Testis (tissue), 3 donors: ENCODE results near the gene ATAD5. TPM values are rescaled to one million over a fixed set of nuclear protein-coding genes. Genes with fewer than 3 reads are reported as not detected.
"Not testable (repeated sequence)": the region's sequence is repeated elsewhere in the genome, so short reads cannot be mapped to it uniquely, and the experiment has no call there.

Source experiments
- DNase-seq: peaks from one replicate; pipeline ENCODE4 v3.0.0-alpha.2; 2019
- H3K27ac ChIP-seq, 2 donors: fragments of 200-600 bp; sonication (generic); one replicate each; pipeline ENCODE4 v1.5.1; 2019
- H3K27me3 ChIP-seq: fragments of 200-600 bp; sonication (generic); one replicate; pipeline ENCODE4 v1.5.1; 2019
- H3K36me3 ChIP-seq: fragments of 200-600 bp; sonication (generic); one replicate; pipeline ENCODE4 v1.5.1; 2017; ENCODE audit warnings: low read depth; ENCODE audit errors: missing control alignments
- H3K4me1 ChIP-seq: fragments of 200-600 bp; sonication (generic); one replicate; pipeline ENCODE4 v1.5.1; 2019
- H3K4me3 ChIP-seq, 2 donors: fragments of 200-600 bp; sonication (generic); one replicate each; pipeline ENCODE4 v1.5.1; 2017 to 2019
- H3K9me3 ChIP-seq: fragments of 200-600 bp; sonication (generic); one replicate; pipeline ENCODE4 v1.5.1; 2017
- POLR2A ChIP-seq: fragments of 450-650 bp; IDR thresholded peaks from one replicate; pipeline ENCODE4 v1.6.1; 2017; ENCODE audit warnings: antibody characterized with exemption, mild to moderate bottlenecking, moderate library complexity
- WGBS, 2 donors: methylation state at CpG; one replicate each; pipeline ENCODE4 v1.1.5; 2018; 5-methylcytosine and 5-hydroxymethylcytosine counted together
- intact Hi-C: fragments of 100-400 bp; cut with DNase I; formaldehyde crosslinking; loops from one replicate; pipeline ENCODE4 v1.15.1; 2023; ENCODE audit warnings: low total_unique reads
- polyA plus RNA-seq: library from polyadenylated mRNA; stranded (reverse); fragments of 350-450 nt; fragmentation: Illumina TruSeq; extraction: RNeasy Lipid Tissue Mini Kit (QIAGEN cat#74804); gene quantifications from one replicate; pipeline ENCODE4 v1.2.3, GENCODE V29; 2014; ENCODE audit warnings: low read depth, low replicate concordance; ENCODE audit not compliant: insufficient read depth
- total RNA-seq, 2 donors: library from RNA; depleted of rRNA; stranded (reverse); fragments of >200 nt; gene quantifications; one replicate each; pipeline ENCODE4 v1.2.3, GENCODE V29; 2016
- TF ChIP-seq, protein P1 (sequence below), 3 experiments: fragments of 450-650 bp in 2 of 3; fragments of 200-600 bp in 1 of 3; sonication (generic) in 1 of 3; IDR thresholded peaks; one replicate each; pipeline ENCODE4 v1.5.1; 2016 to 2019; ENCODE audit warnings: antibody characterized with exemption in 3 of 3, mild to moderate bottlenecking in 2 of 3, moderate library complexity in 1 of 3

The ATAD5 gene
- total and polyA plus RNA-seq, 3 donors from 2014 or later, result 0.67 to 10.2 (median 5.5) TPM

DNA sequence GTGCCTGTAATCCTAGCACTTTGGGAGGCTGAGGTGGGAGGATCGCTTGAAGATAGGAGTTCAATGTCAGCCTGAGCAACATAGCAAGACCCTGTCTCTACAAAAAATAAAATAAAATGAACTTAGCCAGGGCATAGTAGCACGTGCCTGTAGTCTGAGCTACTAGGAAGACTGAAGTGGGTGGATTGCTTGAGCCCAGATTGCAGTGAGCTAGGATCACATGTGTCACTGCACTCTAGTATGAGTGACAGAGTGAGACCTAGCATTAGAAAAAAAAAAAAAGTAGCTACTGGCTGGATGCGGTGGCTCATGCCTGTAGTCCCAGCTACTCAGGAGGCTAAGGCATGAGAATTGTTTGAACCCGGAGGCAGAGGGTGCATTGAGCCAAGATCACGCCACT is 96.0 kb downstream of the ATAD5 start:
- H3K36me3 ChIP-seq, result no peaks in the 10 kb centered on the region
- no peak for TF ChIP-seq POLR2A
- TF ChIP-seq, protein P1, sequence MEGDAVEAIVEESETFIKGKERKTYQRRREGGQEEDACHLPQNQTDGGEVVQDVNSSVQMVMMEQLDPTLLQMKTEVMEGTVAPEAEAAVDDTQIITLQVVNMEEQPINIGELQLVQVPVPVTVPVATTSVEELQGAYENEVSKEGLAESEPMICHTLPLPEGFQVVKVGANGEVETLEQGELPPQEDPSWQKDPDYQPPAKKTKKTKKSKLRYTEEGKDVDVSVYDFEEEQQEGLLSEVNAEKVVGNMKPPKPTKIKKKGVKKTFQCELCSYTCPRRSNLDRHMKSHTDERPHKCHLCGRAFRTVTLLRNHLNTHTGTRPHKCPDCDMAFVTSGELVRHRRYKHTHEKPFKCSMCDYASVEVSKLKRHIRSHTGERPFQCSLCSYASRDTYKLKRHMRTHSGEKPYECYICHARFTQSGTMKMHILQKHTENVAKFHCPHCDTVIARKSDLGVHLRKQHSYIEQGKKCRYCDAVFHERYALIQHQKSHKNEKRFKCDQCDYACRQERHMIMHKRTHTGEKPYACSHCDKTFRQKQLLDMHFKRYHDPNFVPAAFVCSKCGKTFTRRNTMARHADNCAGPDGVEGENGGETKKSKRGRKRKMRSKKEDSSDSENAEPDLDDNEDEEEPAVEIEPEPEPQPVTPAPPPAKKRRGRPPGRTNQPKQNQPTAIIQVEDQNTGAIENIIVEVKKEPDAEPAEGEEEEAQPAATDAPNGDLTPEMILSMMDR (IDR thresholded peaks at IDR 0.05), result no peak
- no peaks in the 10 kb centered on the region for H3K27me3 ChIP-seq
- 91 to 95% methylated on average over 5 of the region's 5 CpGs for WGBS, 2 donors
- H3K4me3 ChIP-seq, result no peak overlapping the region
- no peak overlapping the region for H3K27ac ChIP-seq
- no peaks in the 10 kb centered on the region for H3K9me3 ChIP-seq
- no peaks in the 10 kb centered on the region for H3K4me1 ChIP-seq
- DNase-seq, result no peak
- intact Hi-C loops, result no loop called here

DNA sequence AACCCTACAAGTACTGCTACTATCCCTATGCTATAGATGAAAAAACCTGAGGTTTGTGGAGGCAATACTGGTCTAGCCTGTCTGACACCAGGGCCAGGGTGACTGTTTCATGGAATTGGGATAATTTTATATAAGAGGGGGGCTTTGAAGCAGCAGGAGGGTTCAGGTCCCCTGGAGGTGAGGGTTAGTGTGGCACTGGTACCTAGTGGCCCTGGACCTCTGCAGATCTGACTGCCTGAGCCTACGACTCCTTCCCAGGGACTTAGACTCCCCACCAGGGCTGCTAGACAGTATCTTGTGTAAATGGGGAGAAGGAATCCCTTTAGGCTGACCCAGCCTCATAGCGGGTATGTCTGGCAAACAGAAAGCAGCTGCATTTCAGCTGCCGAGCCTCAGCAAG is 96.8 kb downstream of the ATAD5 start:
- no peaks in the 10 kb centered on the region for H3K27me3 ChIP-seq
- no peak for DNase-seq
- H3K4me3 ChIP-seq, result no peak overlapping the region
- H3K4me1 ChIP-seq, result no peaks in the 10 kb centered on the region
- no peak for TF ChIP-seq POLR2A
- TF ChIP-seq, protein P1 (IDR thresholded peaks at IDR 0.05), result no peak
- no peak overlapping the region for H3K27ac ChIP-seq
- intact Hi-C loops, result no loop called here
- H3K36me3 ChIP-seq, result no peaks in the 10 kb centered on the region
- WGBS, 2 donors, result 84 to 85% methylated on average over 2 to 3 of the region's 3 CpGs
- H3K9me3 ChIP-seq, result no peaks in the 10 kb centered on the region

DNA sequence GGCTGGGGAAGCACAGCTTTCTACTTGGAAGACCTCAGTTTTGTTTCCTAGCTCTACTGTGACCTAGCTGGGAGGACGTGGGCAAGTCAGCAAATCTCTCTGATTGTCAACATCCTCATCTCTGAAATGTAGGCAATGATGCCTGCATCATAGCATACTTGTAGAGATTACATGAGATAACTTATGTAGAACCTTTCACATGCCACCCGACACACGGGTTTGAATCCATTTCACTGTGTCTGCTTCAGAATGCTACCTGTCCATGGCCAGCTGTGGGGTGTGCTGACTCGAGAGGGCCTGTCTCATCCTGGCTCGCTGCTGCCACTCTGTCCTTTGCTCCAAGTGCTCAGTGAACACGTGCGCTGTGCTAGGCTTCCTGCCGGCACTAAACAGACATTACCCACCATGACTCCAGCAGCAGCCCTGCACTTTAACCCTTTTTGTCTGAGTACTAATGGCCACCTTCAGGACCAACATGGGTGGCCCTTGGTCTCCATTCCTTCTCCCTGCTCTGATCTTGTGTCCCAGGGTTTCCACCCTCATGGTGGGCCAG is 97.4 kb downstream of the ATAD5 start:
- WGBS, 2 donors, result 65 to 81% methylated on average over 5 to 8 of the region's 8 CpGs
- Histone ChIP-seq H3K27ac (no peak overlapping the region), H3K4me1 (no peaks in the 10 kb centered on the region)

DNA sequence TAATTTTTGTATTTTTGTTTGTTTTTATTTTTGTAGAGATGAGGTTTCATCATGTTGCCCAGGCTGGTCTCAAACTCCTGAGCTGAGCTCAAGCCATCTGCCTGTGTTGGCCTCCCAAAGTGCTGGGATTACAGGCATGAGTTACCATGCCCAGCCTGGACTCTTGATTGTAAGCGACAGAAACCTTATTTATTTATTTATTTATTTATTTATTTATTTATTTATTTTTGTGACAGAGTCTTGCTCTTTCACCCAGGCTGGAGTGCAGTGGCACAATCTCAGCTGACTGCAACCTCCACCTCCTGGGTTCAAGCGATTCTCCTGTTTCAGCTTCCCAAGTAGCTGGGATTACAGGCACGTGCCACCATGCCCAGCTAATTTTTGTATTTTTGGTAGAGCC is 98.1 kb downstream of the ATAD5 start:
- H3K4me3 ChIP-seq, DNase-seq, H3K4me1 ChIP-seq, H3K9me3 ChIP-seq, H3K27ac ChIP-seq, H3K27me3 ChIP-seq, H3K36me3 ChIP-seq, intact Hi-C loops: not testable (repeated sequence)
- WGBS, 2 donors, result 79 to 93% methylated on average over 3 of the region's 3 CpGs

More for the DNA sequence above, 97.4 kb downstream of the ATAD5 start:
- H3K27me3 ChIP-seq, result no peaks in the 10 kb centered on the region
- no peaks in the 10 kb centered on the region for H3K36me3 ChIP-seq
- no peak for TF ChIP-seq POLR2A
- TF ChIP-seq, protein P1 (IDR thresholded peaks at IDR 0.05), result no peak
- intact Hi-C loops, result no loop called here
- H3K9me3 ChIP-seq, result no peaks in the 10 kb centered on the region
- H3K4me3 ChIP-seq, result no peak overlapping the region
- DNase-seq, result no peak

DNA sequence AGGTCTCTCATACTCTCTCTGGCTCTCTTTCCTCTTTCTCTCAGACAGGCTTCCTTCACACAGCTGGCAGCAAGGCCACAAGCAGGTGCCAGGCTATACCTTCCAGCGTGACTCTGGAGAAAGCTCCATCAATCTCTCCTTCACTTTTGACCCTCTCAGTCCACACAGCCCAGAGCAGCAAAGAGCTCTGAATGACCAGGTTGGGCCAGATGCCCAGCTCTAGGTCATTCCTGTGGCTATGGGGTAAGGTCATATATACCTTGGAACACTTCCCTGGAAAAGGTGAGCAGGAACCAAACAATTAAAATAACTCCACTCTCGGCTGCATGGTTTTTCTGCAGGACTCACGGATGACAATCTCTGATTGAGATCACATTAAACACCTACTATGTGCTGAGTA is 98.7 kb downstream of the ATAD5 start:
- Histone ChIP-seq H3K4me1 (no peaks in the 10 kb centered on the region), H3K4me3 (no peak overlapping the region), H3K27ac (no peak overlapping the region), H3K9me3 (no peaks in the 10 kb centered on the region), H3K36me3 (no peaks in the 10 kb centered on the region), H3K27me3 (no peaks in the 10 kb centered on the region)
- intact Hi-C loops, result no loop called here
- WGBS, 2 donors, result 89 to 95% methylated on average over 3 of the region's 3 CpGs
- no peak for DNase-seq
- TF ChIP-seq, protein P1 (IDR thresholded peaks at IDR 0.05), result no peak
- TF ChIP-seq POLR2A, result no peak

DNA sequence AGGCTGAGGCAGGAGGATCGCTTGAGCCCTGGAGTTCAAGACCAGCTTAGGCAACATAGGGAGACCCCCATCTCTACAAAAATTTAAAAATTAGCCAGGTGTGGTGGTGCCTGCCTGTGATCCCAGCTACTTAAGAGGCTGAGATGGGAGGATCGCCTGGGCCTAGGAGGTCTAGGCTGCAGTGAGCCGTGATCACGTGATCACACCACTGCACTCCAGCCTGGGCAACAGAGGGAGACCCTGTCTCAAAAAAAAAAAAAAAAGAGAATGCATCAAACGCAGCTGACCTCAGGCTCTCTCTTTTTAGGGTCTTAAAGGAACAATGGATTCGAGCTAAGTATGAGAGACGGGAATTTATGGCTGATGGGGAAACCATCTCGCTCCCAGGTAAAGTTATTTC is 99.8 kb downstream of the ATAD5 start:
- H3K27ac ChIP-seq, intact Hi-C loops, DNase-seq, H3K4me1 ChIP-seq, H3K36me3 ChIP-seq, H3K9me3 ChIP-seq, H3K27me3 ChIP-seq, H3K4me3 ChIP-seq: not testable (repeated sequence)
- WGBS, 2 donors, result 87 to 90% methylated on average over 7 to 8 of the region's 8 CpGs
